ENCODE measurements around the gene GUCD1. TPM values are rescaled to one million over a fixed set of nuclear protein-coding genes. Genes with fewer than 3 reads are reported as not detected.

The GUCD1 gene
- total and polyA plus RNA-seq, 2 of the 13 experiments (the other 11 are each of a cell fraction or from before 2014, with no cell fraction given): 128 to 245 TPM

DNA sequence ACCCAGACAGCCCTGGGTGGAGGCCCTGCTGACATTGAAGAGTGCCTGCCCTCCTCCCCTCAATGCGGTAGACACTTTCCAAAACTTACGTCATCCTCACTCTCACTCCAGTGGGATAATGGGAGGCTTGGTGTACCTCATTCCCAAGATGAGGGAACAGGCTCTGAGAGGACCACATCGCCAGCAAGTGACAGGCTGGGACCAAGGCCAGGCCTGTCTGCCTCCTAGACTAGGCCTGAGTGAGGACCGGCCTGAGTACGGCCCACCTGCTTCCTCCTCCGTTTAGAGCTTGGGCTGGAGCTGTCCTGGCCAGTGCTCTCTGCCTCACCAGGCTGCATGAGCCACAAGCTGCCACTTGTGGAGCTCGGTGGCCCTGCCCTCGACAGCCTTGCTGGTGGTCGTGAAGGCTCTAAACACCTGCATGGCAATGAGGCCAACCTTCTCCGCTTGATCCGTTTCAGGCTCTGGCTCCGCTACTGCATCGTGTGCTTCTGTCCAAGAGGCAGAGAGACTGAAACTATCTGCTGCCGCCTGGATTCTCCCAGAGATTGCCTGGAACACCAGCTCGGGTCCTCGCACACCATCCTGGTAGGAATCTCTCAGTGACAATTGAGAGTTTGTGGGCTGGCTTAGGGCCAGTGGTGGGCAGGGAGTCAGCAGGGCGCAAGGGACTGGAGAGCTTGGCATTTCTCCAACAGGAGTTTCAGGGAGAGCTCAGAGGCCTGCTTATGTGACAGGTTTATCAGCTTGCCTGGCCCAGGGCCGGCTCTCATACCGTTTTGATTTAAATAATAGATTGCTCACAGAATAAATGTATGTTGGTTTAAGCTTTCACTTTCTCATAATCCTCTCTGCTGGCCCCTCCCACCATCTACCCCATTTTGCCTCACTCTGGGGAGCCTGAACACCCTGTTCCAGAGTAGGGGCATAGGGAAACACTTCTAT is 28.6 kb upstream of the GUCD1 start (continued):
- TF ChIP-seq MIER3 (CRISPR knock-in tag; IDR thresholded peaks at IDR 0.05; ENCODE audit: borderline replicate concordance): no peak
- TF ChIP-seq SIN3B (IDR thresholded peaks at IDR 0.05; ENCODE audit: low read length): no peak
- no peak for TF ChIP-seq ZNF441 (CRISPR knock-in tag; IDR thresholded peaks at IDR 0.05; ENCODE audit: borderline replicate concordance)
- TF ChIP-seq, protein P1, sequence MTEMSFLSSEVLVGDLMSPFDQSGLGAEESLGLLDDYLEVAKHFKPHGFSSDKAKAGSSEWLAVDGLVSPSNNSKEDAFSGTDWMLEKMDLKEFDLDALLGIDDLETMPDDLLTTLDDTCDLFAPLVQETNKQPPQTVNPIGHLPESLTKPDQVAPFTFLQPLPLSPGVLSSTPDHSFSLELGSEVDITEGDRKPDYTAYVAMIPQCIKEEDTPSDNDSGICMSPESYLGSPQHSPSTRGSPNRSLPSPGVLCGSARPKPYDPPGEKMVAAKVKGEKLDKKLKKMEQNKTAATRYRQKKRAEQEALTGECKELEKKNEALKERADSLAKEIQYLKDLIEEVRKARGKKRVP (CRISPR knock-in tag; IDR thresholded peaks at IDR 0.05): no peak
- TF ChIP-seq TCF7 (IDR thresholded peaks at IDR 0.05; ENCODE audit: low read depth): no peak
- TF ChIP-seq, protein P2, sequence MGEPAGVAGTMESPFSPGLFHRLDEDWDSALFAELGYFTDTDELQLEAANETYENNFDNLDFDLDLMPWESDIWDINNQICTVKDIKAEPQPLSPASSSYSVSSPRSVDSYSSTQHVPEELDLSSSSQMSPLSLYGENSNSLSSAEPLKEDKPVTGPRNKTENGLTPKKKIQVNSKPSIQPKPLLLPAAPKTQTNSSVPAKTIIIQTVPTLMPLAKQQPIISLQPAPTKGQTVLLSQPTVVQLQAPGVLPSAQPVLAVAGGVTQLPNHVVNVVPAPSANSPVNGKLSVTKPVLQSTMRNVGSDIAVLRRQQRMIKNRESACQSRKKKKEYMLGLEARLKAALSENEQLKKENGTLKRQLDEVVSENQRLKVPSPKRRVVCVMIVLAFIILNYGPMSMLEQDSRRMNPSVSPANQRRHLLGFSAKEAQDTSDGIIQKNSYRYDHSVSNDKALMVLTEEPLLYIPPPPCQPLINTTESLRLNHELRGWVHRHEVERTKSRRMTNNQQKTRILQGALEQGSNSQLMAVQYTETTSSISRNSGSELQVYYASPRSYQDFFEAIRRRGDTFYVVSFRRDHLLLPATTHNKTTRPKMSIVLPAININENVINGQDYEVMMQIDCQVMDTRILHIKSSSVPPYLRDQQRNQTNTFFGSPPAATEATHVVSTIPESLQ (CRISPR knock-in tag; conservative IDR thresholded peaks at IDR 0.05): no peak
- no peak for TF ChIP-seq NKX3-1 (CRISPR knock-in tag; IDR thresholded peaks at IDR 0.05)
- no peak for TF ChIP-seq NR2F1 (CRISPR knock-in tag; IDR thresholded peaks at IDR 0.05)
- TF ChIP-seq ZNF749 (CRISPR knock-in tag; IDR thresholded peaks at IDR 0.05; ENCODE audit: borderline replicate concordance): no peak
- TF ChIP-seq ZNF224 (CRISPR knock-in tag; IDR thresholded peaks at IDR 0.05): 0 out of 2 replicates have a peak, but pooled peaks have one; percentile 19
- no peak for TF ChIP-seq HMGA1 (CRISPR knock-in tag; conservative IDR thresholded peaks at IDR 0.05)
- TF ChIP-seq TCF12 (IDR thresholded peaks at IDR 0.05): no peak
- TF ChIP-seq TCF12 (CRISPR knock-in tag; IDR thresholded peaks at IDR 0.05): no peak
- no peak for TF ChIP-seq ZNF264 (CRISPR knock-in tag; IDR thresholded peaks at IDR 0.05)
- no peak for TF ChIP-seq ZNF556 (CRISPR knock-in tag; IDR thresholded peaks at IDR 0.05; ENCODE audit: borderline replicate concordance)
- TF ChIP-seq HDAC6 (IDR thresholded peaks at IDR 0.05; ENCODE audit: low read depth, low read length): no peak
- TF ChIP-seq, protein P3, sequence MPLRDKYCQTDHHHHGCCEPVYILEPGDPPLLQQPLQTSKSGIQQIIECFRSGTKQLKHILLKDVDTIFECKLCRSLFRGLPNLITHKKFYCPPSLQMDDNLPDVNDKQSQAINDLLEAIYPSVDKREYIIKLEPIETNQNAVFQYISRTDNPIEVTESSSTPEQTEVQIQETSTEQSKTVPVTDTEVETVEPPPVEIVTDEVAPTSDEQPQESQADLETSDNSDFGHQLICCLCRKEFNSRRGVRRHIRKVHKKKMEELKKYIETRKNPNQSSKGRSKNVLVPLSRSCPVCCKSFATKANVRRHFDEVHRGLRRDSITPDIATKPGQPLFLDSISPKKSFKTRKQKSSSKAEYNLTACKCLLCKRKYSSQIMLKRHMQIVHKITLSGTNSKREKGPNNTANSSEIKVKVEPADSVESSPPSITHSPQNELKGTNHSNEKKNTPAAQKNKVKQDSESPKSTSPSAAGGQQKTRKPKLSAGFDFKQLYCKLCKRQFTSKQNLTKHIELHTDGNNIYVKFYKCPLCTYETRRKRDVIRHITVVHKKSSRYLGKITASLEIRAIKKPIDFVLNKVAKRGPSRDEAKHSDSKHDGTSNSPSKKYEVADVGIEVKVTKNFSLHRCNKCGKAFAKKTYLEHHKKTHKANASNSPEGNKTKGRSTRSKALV (CRISPR knock-in tag; IDR thresholded peaks at IDR 0.05): 0 out of 2 replicates have a peak, but pooled peaks have one; percentile 22
- 0 out of 2 replicates have a peak, but pooled peaks have one; percentile 7 for TF ChIP-seq CAMTA2 (CRISPR knock-in tag; IDR thresholded peaks at IDR 0.05; ENCODE audit: borderline replicate concordance)
- no peak; the same call in 1 of the 2 replicates for TF ChIP-seq EEA1 (CRISPR knock-in tag; IDR thresholded peaks at IDR 0.05; ENCODE audit: borderline replicate concordance)
- TF ChIP-seq ZNF747 (CRISPR knock-in tag; IDR thresholded peaks at IDR 0.05; ENCODE audit: borderline replicate concordance): 0 out of 2 replicates have a peak, but pooled peaks have one; percentile 21
- no peak for TF ChIP-seq ZNF263 (CRISPR knock-in tag; IDR thresholded peaks at IDR 0.05)
- TF ChIP-seq ZBTB1 (CRISPR knock-in tag; IDR thresholded peaks at IDR 0.05; ENCODE audit: borderline replicate concordance): no peak
- peak; percentile 48; the same call in 1 of the 2 replicates for TF ChIP-seq ZMYM3 (CRISPR knock-in tag; IDR thresholded peaks at IDR 0.05)
